Liver (tissue), 9 donors: Measurements from ENCODE around the gene CMIP. TPM values are rescaled to one million over a fixed set of nuclear protein-coding genes. Genes with fewer than 3 reads are reported as not detected.

Experiments
- DNase-seq: peaks from one replicate; pipeline ENCODE4 v3.0.0-alpha.2; 2017; ENCODE audit warnings: low spot score
- H3K27ac ChIP-seq, 2 donors: one replicate each; pipeline ENCODE4 v1.7.0; 2013; ENCODE audit warnings: inconsistent platforms in 2 of 2, low read length in 2 of 2, control low read depth in 1 of 2, low read depth in 1 of 2, mild to moderate bottlenecking in 1 of 2
- H3K27me3 ChIP-seq, 4 donors: one replicate each; pipeline versions ENCODE4 v1.6.1 to v1.7.0; 2013; ENCODE audit warnings: low read length in 3 of 4, inconsistent platforms in 1 of 4, mild to moderate bottlenecking in 1 of 4, moderate library complexity in 1 of 4; ENCODE audit not compliant: control insufficient read depth in 4 of 4, insufficient read depth in 4 of 4
- H3K36me3 ChIP-seq, 4 donors: one replicate each; pipeline versions ENCODE4 v1.6.1 to v1.7.0; 2013; ENCODE audit warnings: low read length in 3 of 4, mild to moderate bottlenecking in 3 of 4, low read depth in 1 of 4, moderate library complexity in 1 of 4; ENCODE audit not compliant: control insufficient read depth in 4 of 4, insufficient read depth in 3 of 4
- H3K4me1 ChIP-seq, 4 donors: one replicate each; pipeline versions ENCODE4 v1.6.1 to v1.7.0; 2013; ENCODE audit warnings: low read length in 3 of 4, mild to moderate bottlenecking in 3 of 4, moderate library complexity in 1 of 4; ENCODE audit not compliant: control insufficient read depth in 4 of 4, insufficient read depth in 4 of 4
- H3K4me3 ChIP-seq, 3 donors: one replicate each; pipeline versions ENCODE4 v1.6.1 to v1.7.0; 2013; ENCODE audit warnings: low read length in 3 of 3, control low read depth in 1 of 3, low read depth in 1 of 3, mild to moderate bottlenecking in 1 of 3
- H3K9ac ChIP-seq, 2 donors: one replicate each; pipeline ENCODE4 v1.7.0; 2013; ENCODE audit warnings: low read length in 2 of 2, mild to moderate bottlenecking in 2 of 2, moderate library complexity in 2 of 2, control low read depth in 1 of 2, low read depth in 1 of 2
- H3K9me3 ChIP-seq, 4 donors: one replicate each; pipeline versions ENCODE4 v1.6.1 to v1.7.0; 2013; ENCODE audit warnings: low read length in 3 of 4; ENCODE audit not compliant: control insufficient read depth in 4 of 4
- ATF3 ChIP-seq: IDR thresholded peaks from 2 replicates; pipeline ENCODE4 v1.6.1; 2016; ENCODE audit warnings: antibody characterized with exemption
- CTCF ChIP-seq: fragments of 150-350 bp; IDR thresholded peaks from 2 replicates; pipeline ENCODE4 v1.5.1; 2017; ENCODE audit warnings: improper control_type of control experiment, low read depth, low read length; ENCODE audit not compliant: missing input control
- EGR1 ChIP-seq, 2 donors: IDR thresholded peaks; 2 replicates each; pipeline ENCODE4 v1.6.1; 2016 to 2018; ENCODE audit warnings: antibody characterized with exemption in 2 of 2, low read depth in 2 of 2
- FOXA1 ChIP-seq: IDR thresholded peaks from 2 replicates; pipeline ENCODE4 v1.6.1; 2016; ENCODE audit warnings: antibody characterized with exemption
- FOXA2 ChIP-seq: IDR thresholded peaks from 2 replicates; pipeline ENCODE4 v1.6.1; 2016; ENCODE audit warnings: antibody characterized with exemption
- GABPA ChIP-seq, 2 donors: IDR thresholded peaks in 1 of 2; conservative IDR thresholded peaks in 1 of 2; 2 replicates each; pipeline ENCODE4 v1.6.1; 2016; ENCODE audit warnings: antibody characterized with exemption in 2 of 2, mild to moderate bottlenecking in 1 of 2, moderate library complexity in 1 of 2
- HNF4A ChIP-seq, 2 donors: conservative IDR thresholded peaks; 2 replicates each; pipeline ENCODE4 v1.6.1; 2016; ENCODE audit warnings: antibody characterized with exemption in 2 of 2, mild to moderate bottlenecking in 2 of 2
- HNF4G ChIP-seq: IDR thresholded peaks from 2 replicates; pipeline ENCODE4 v1.6.1; 2016; ENCODE audit warnings: antibody characterized with exemption
- JUND ChIP-seq, 2 donors: IDR thresholded peaks; 2 replicates each; pipeline ENCODE4 v1.6.1; 2016; ENCODE audit warnings: antibody characterized with exemption in 2 of 2
- MAX ChIP-seq: IDR thresholded peaks from 2 replicates; pipeline ENCODE4 v1.6.1; 2016; ENCODE audit warnings: antibody characterized with exemption
- NR2F2 ChIP-seq: IDR thresholded peaks from 2 replicates; pipeline ENCODE4 v1.6.1; 2016; ENCODE audit warnings: antibody characterized with exemption
- RAD21 ChIP-seq, 2 donors: IDR thresholded peaks; 2 replicates each; pipeline ENCODE4 v1.6.1; 2016; ENCODE audit warnings: antibody characterized with exemption in 2 of 2, mild to moderate bottlenecking in 2 of 2
- REST ChIP-seq: IDR thresholded peaks from 2 replicates; pipeline ENCODE4 v1.6.1; 2016; ENCODE audit warnings: antibody characterized with exemption, mild to moderate bottlenecking
- RXRA ChIP-seq, 2 donors: IDR thresholded peaks; 2 replicates each; pipeline ENCODE4 v1.6.1; 2017 to 2018; ENCODE audit warnings: antibody characterized with exemption in 2 of 2, mild to moderate bottlenecking in 1 of 2
- SP1 ChIP-seq: IDR thresholded peaks from 2 replicates; pipeline ENCODE4 v1.6.1; 2018; ENCODE audit warnings: antibody characterized with exemption, mild to moderate bottlenecking
- TAF1 ChIP-seq: conservative IDR thresholded peaks from 2 replicates; pipeline ENCODE4 v1.6.1; 2016; ENCODE audit warnings: antibody characterized with exemption, mild to moderate bottlenecking
- YY1 ChIP-seq: IDR thresholded peaks from 2 replicates; pipeline ENCODE4 v1.6.1; 2016; ENCODE audit warnings: antibody characterized with exemption, mild to moderate bottlenecking
- ZBTB33 ChIP-seq: IDR thresholded peaks from 2 replicates; pipeline ENCODE4 v1.6.1; 2016; ENCODE audit warnings: antibody characterized with exemption
- WGBS: extraction: QIAGEN DNeasy Blood & Tissue Kit; methylation state at CpG from one replicate; pipeline ENCODE4 v1.1.7; 2013; 5-methylcytosine and 5-hydroxymethylcytosine counted together
- polyA plus RNA-seq, 2 donors: library from polyadenylated mRNA; stranded (reverse) in 1 of 2; unstranded in 1 of 2; fragments of 200-250 nt in 1 of 2; fragments of >200 nt in 1 of 2; fragmentation: Nextera tagmentation in 1 of 2; extraction: Ambion mirVana in 1 of 2; gene quantifications; one replicate each; pipeline versions ENCODE4 v1.2.1 to v1.2.3, GENCODE V29; 2013 to 2015
- total RNA-seq, 2 donors: library from RNA; depleted of rRNA; stranded (reverse); fragments of >200 nt; gene quantifications; one replicate each; pipeline ENCODE4 v1.2.3, GENCODE V29; 2014
- donor health status: healthy.
- donor health status: healthy.
- donor health status: healthy.
- donor health status: healthy.
- donor health status: healthy.

Gene CMIP
- total and polyA plus RNA-seq, 4 donors = 1.7 to 15.6 (median 10.1) TPM

- Histone ChIP-seq H3K9me3 (no peaks in the 10 kb centered on the region), H3K36me3 (peaks cover 0 to 4% (median 2%) of the 10 kb centered on the region in 4 donors), H3K27me3 (no peaks in the 10 kb centered on the region), H3K9ac (no peak overlapping the region), H3K4me3 (no peak overlapping the region), H3K27ac (no peak overlapping the region), H3K4me1 (peaks cover 0 to 1% (median under 1%) of the 10 kb centered on the region in 4 donors)
- 96% methylated on average over 12 of the region's 12 CpGs for WGBS
- DNase-seq = no peak
- TF ChIP-seq RXRA (IDR thresholded peaks at IDR 0.05) (no peak), RAD21 (IDR thresholded peaks at IDR 0.05) (no peak), YY1 (no peak), HNF4G (no peak), EGR1 (IDR thresholded peaks at IDR 0.05; ENCODE audit: low read depth in 2 of 2) (no peak), REST (no peak), ATF3 (no peak), FOXA2 (no peak), NR2F2 (no peak), JUND (IDR thresholded peaks at IDR 0.05) (no peak), ZBTB33 (no peak), HNF4A (conservative IDR thresholded peaks at IDR 0.05) (no peak), SP1 (no peak), GABPA (IDR thresholded peaks at IDR 0.05 in 1 of 2, conservative IDR thresholded peaks at IDR 0.05 in 1 of 2) (no peak), MAX (no peak), FOXA1 (no peak), CTCF (no peak), TAF1 (no peak)
These were observed 162.4 kb downstream of the CMIP start for GRCh38 chr16:81607006-81607405.
